Astrocyte (in vitro differentiated cells and primary cell): ENCODE results near the gene CAPN9.

Experiments
- EZH2 ChIP-seq: IDR thresholded peaks from 2 replicates; pipeline ENCODE4 v1.6.1; 2012; ENCODE audit warnings: mild to moderate bottlenecking, low read length, inconsistent platforms; ENCODE audit not compliant: insufficient read depth
- TF ChIP-seq, protein P1 (sequence below): IDR thresholded peaks from 2 replicates; pipeline ENCODE4 v1.5.1; 2011; ENCODE audit warnings: low read depth, mild to moderate bottlenecking, inconsistent platforms, low read length, moderate library complexity; ENCODE audit not compliant: insufficient read depth

- TF ChIP-seq, protein P1, sequence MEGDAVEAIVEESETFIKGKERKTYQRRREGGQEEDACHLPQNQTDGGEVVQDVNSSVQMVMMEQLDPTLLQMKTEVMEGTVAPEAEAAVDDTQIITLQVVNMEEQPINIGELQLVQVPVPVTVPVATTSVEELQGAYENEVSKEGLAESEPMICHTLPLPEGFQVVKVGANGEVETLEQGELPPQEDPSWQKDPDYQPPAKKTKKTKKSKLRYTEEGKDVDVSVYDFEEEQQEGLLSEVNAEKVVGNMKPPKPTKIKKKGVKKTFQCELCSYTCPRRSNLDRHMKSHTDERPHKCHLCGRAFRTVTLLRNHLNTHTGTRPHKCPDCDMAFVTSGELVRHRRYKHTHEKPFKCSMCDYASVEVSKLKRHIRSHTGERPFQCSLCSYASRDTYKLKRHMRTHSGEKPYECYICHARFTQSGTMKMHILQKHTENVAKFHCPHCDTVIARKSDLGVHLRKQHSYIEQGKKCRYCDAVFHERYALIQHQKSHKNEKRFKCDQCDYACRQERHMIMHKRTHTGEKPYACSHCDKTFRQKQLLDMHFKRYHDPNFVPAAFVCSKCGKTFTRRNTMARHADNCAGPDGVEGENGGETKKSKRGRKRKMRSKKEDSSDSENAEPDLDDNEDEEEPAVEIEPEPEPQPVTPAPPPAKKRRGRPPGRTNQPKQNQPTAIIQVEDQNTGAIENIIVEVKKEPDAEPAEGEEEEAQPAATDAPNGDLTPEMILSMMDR, result no peak
- TF ChIP-seq EZH2, result no peak
Observed at GRCh38 chr1:230824919-230825721, 77.9 kb downstream of the CAPN9 start.
